Sigmoid colon (tissue), 4 donors: ENCODE results near the gene NEMF.

Experiments
- EP300 ChIP-seq, 4 donors: sonication (generic); formaldehyde crosslinking; IDR thresholded peaks; one replicate each; pipeline ENCODE4 v1.6.1; 2017; ENCODE audit warnings: antibody characterized with exemption in 4 of 4
- POLR2A ChIP-seq, 2 donors: fragments of 450-650 bp; IDR thresholded peaks; one replicate each; pipeline ENCODE4 v1.6.1; 2016; ENCODE audit warnings: antibody characterized with exemption in 2 of 2, mild to moderate bottlenecking in 2 of 2, moderate library complexity in 2 of 2
- POLR2AphosphoS5 ChIP-seq, 4 donors: sonication (generic); formaldehyde crosslinking; IDR thresholded peaks; one replicate each; pipeline ENCODE4 v1.6.1; 2017; ENCODE audit warnings: antibody characterized with exemption in 4 of 4
- TF ChIP-seq, protein P1 (sequence below), 4 experiments: fragments of 450-650 bp in 3 of 4; fragments of 200-600 bp in 1 of 4; IDR thresholded peaks; one replicate each; pipeline ENCODE4 v1.5.1; 2016 to 2019; ENCODE audit warnings: antibody characterized with exemption in 4 of 4, mild to moderate bottlenecking in 3 of 4, moderate library complexity in 2 of 4

DNA sequence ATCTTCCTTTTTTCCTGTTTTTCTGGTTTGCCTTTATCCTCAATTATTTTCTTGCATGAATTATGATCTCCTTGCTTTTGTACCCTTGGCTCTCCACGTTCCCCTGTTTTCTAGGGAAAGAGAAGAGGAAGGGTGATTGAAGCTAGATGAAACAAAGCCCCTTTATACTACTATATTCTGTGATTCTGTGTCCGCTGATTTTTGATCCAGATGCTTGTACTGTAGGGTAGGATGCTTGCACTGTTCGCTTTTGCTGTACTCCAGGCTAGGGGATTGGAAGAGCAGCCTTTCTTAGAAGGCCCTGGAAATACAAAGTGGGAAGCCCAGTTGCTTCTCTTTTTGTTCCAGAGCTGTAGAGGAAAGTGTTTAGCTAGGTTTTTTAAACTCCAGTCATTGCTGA, 119.7 kb downstream of the NEMF start:
- TF ChIP-seq, protein P1, sequence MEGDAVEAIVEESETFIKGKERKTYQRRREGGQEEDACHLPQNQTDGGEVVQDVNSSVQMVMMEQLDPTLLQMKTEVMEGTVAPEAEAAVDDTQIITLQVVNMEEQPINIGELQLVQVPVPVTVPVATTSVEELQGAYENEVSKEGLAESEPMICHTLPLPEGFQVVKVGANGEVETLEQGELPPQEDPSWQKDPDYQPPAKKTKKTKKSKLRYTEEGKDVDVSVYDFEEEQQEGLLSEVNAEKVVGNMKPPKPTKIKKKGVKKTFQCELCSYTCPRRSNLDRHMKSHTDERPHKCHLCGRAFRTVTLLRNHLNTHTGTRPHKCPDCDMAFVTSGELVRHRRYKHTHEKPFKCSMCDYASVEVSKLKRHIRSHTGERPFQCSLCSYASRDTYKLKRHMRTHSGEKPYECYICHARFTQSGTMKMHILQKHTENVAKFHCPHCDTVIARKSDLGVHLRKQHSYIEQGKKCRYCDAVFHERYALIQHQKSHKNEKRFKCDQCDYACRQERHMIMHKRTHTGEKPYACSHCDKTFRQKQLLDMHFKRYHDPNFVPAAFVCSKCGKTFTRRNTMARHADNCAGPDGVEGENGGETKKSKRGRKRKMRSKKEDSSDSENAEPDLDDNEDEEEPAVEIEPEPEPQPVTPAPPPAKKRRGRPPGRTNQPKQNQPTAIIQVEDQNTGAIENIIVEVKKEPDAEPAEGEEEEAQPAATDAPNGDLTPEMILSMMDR (IDR thresholded peaks at IDR 0.05), result no peak
- TF ChIP-seq POLR2A (IDR thresholded peaks at IDR 0.05) (no peak), EP300 (IDR thresholded peaks at IDR 0.05) (no peak), POLR2AphosphoS5 (IDR thresholded peaks at IDR 0.05) (no peak)
